Suprapubic skin (tissue), 3 donors: ENCODE data around the gene CASP4.

Experiments used
- POLR2A ChIP-seq, 2 donors: fragments of 450-650 bp; IDR thresholded peaks; one replicate each; pipeline ENCODE4 v1.6.1; 2017; ENCODE audit warnings: antibody characterized with exemption in 2 of 2, mild to moderate bottlenecking in 2 of 2, moderate library complexity in 2 of 2
- TF ChIP-seq, protein P1 (sequence below), 2 donors: fragments of 200-600 bp in 1 of 2; fragments of 450-650 bp in 1 of 2; sonication (generic) in 1 of 2; IDR thresholded peaks; one replicate each; pipeline ENCODE4 v1.5.1; 2016 to 2019; ENCODE audit warnings: antibody characterized with exemption in 2 of 2, mild to moderate bottlenecking in 1 of 2, moderate library complexity in 1 of 2

DNA sequence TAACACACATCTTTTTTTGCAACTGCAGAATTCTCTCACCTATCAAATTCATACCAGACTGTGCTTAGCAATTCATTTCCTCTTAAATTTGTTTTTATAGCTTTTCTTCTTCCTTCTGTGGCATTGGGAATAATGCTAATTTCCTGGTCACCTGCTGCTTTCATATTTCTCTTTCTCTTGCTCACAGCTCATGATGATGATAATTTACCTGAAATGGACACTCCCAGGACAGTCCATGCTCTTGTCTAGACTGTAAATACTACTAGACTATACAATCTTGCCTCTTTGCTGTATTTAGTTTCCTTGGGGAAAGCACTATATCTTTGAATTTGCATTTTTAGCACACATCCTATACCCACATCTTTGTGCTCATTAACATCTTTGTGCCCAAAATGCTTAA, 39.1 kb upstream of the CASP4 start:
- no peak for TF ChIP-seq POLR2A (IDR thresholded peaks at IDR 0.05)
- TF ChIP-seq, protein P1, sequence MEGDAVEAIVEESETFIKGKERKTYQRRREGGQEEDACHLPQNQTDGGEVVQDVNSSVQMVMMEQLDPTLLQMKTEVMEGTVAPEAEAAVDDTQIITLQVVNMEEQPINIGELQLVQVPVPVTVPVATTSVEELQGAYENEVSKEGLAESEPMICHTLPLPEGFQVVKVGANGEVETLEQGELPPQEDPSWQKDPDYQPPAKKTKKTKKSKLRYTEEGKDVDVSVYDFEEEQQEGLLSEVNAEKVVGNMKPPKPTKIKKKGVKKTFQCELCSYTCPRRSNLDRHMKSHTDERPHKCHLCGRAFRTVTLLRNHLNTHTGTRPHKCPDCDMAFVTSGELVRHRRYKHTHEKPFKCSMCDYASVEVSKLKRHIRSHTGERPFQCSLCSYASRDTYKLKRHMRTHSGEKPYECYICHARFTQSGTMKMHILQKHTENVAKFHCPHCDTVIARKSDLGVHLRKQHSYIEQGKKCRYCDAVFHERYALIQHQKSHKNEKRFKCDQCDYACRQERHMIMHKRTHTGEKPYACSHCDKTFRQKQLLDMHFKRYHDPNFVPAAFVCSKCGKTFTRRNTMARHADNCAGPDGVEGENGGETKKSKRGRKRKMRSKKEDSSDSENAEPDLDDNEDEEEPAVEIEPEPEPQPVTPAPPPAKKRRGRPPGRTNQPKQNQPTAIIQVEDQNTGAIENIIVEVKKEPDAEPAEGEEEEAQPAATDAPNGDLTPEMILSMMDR (IDR thresholded peaks at IDR 0.05): no peak
